Neutrophil (primary cell): ENCODE data around the gene SPAST.
"Not testable (repeated sequence)": the region's sequence is repeated elsewhere in the genome, so short reads cannot be mapped to it uniquely, and the experiment has no call there.

Experiments used
- H3K27ac ChIP-seq: fragments of 200-600 bp; sonication (generic); 2 replicates; pipeline ENCODE4 v1.5.1; 2016; ENCODE audit warnings: mild to moderate bottlenecking, moderate library complexity
- H3K27me3 ChIP-seq: fragments of 200-600 bp; sonication (generic); 2 replicates; pipeline ENCODE4 v1.6.0; 2016; ENCODE audit warnings: mild to moderate bottlenecking
- H3K36me3 ChIP-seq: fragments of 200-600 bp; sonication (generic); 2 replicates; pipeline ENCODE4 v1.5.1; 2017
- H3K4me1 ChIP-seq, 2 experiments: fragments of 200-600 bp in 1 of 2; sonication (generic) in 1 of 2; 1 replicate in 1 of 2; 2 replicates in 1 of 2; pipeline versions ENCODE4 v1.5.1 to v1.6.1; 2013 to 2016; ENCODE audit warnings: low read depth in 1 of 2, low read length in 1 of 2, mild to moderate bottlenecking in 1 of 2, moderate library complexity in 1 of 2; ENCODE audit not compliant: control insufficient read depth in 1 of 2, insufficient read depth in 1 of 2
- H3K4me3 ChIP-seq, 2 experiments: fragments of 200-600 bp in 1 of 2; sonication (generic) in 1 of 2; 1 replicate in 1 of 2; 2 replicates in 1 of 2; pipeline ENCODE4 v1.5.1; 2013 to 2016; ENCODE audit warnings: low read depth in 1 of 2, low read length in 1 of 2, mild to moderate bottlenecking in 1 of 2, moderate library complexity in 1 of 2
- H3K9me3 ChIP-seq: fragments of 200-600 bp; sonication (generic); 2 replicates; pipeline ENCODE4 v1.5.1; 2016
- CTCF ChIP-seq: fragments of 200-600 bp; sonication (generic); IDR thresholded peaks from 2 replicates; pipeline ENCODE4 v1.5.1; 2016; ENCODE audit warnings: antibody characterized with exemption

SPAST gene

GRCh38 chr2:32119161-32119560, 55.8 kb downstream of the SPAST start:
- Histone ChIP-seq H3K9me3 (no peaks in the 10 kb centered on the region), H3K27ac (no peak overlapping the region), H3K27me3 (no peaks in the 10 kb centered on the region), H3K4me3 (no peak overlapping the region), H3K36me3 (peaks cover 66% of the 10 kb centered on the region), H3K4me1 (no peaks in the 10 kb centered on the region)
- no peak for TF ChIP-seq CTCF

- Histone ChIP-seq H3K9me3 (no peaks in the 10 kb centered on the region), H3K4me3 (no peak overlapping the region), H3K36me3 (peaks cover 45% of the 10 kb centered on the region), H3K27me3 (no peaks in the 10 kb centered on the region), H3K4me1 (no peaks in the 10 kb centered on the region), H3K27ac (no peak overlapping the region)
- no peak for TF ChIP-seq CTCF
These were observed 61.3 kb downstream of the SPAST start for GRCh38 chr2:32124660-32125059.

- Histone ChIP-seq H3K9me3 (no peaks in the 10 kb centered on the region), H3K36me3 (peaks cover 41% of the 10 kb centered on the region), H3K27ac (no peak overlapping the region), H3K4me1 (peaks cover 10 to 11% of the 10 kb centered on the region in 2 experiments), H3K4me3 (no peak overlapping the region), H3K27me3 (no peaks in the 10 kb centered on the region)
- TF ChIP-seq CTCF: no peak
These were observed 65.3 kb downstream of the SPAST start for GRCh38 chr2:32128636-32129035.

GRCh38 chr2:32129086-32129485, 65.7 kb downstream of the SPAST start:
- H3K4me3 ChIP-seq: no peak overlapping the region
- H3K27me3 ChIP-seq: no peaks in the 10 kb centered on the region
- H3K36me3 ChIP-seq: peaks cover 39% of the 10 kb centered on the region
- TF ChIP-seq CTCF: no peak
- H3K9me3 ChIP-seq: no peaks in the 10 kb centered on the region
- H3K4me1 ChIP-seq: peaks cover 10 to 11% of the 10 kb centered on the region in 2 experiments
- no peak overlapping the region for H3K27ac ChIP-seq

- H3K4me1 ChIP-seq: peaks cover 10 to 11% of the 10 kb centered on the region in 2 experiments
- peaks cover 37% of the 10 kb centered on the region for H3K36me3 ChIP-seq
- no peaks in the 10 kb centered on the region for H3K27me3 ChIP-seq
- H3K4me3 ChIP-seq: no peak overlapping the region
- H3K27ac ChIP-seq: no peak overlapping the region
- TF ChIP-seq CTCF: no peak
- no peaks in the 10 kb centered on the region for H3K9me3 ChIP-seq
These were observed 72.1 kb downstream of the SPAST start for GRCh38 chr2:32135409-32135808.

GRCh38 chr2:32136097-32136496, 72.7 kb downstream of the SPAST start:
- Histone ChIP-seq H3K4me1 (peaks cover 10 to 11% of the 10 kb centered on the region in 2 experiments), H3K9me3 (no peaks in the 10 kb centered on the region), H3K27me3 (no peaks in the 10 kb centered on the region), H3K27ac (no peak overlapping the region), H3K36me3 (peaks cover 39% of the 10 kb centered on the region), H3K4me3 (no peak overlapping the region)
- no peak for TF ChIP-seq CTCF

- H3K36me3 ChIP-seq: peaks cover 59% of the 10 kb centered on the region
- H3K4me3 ChIP-seq, H3K9me3 ChIP-seq, H3K27me3 ChIP-seq, H3K27ac ChIP-seq: not testable (repeated sequence)
- peaks cover 16% of the 10 kb centered on the region in 2 experiments for H3K4me1 ChIP-seq
These were observed 88.2 kb downstream of the SPAST start for GRCh38 chr2:32151544-32151943.
